Measurements from ENCODE around the gene FIBP.
A peak's percentile ranks its signal among the peaks of the same experiment; 100 is the strongest.

Gene FIBP

GRCh38 chr11:65890324-65891218 is 2.3 kb upstream of the FIBP start, which contains the start of gene CCDC85B:
Gene CCDC85B (plus strand): TSS chr11:65890673. CDS start chr11:65890784, 111 bp downstream.
- DNase-seq (ENCODE audit: low read depth in 2 of 2) = peak; percentile 98 to 99

- DNase-seq (ENCODE audit: low read depth in 2 of 2) = no peak
Measured at GRCh38 chr11:65887723-65888162, 528 bp downstream of the FIBP start.

DNA sequence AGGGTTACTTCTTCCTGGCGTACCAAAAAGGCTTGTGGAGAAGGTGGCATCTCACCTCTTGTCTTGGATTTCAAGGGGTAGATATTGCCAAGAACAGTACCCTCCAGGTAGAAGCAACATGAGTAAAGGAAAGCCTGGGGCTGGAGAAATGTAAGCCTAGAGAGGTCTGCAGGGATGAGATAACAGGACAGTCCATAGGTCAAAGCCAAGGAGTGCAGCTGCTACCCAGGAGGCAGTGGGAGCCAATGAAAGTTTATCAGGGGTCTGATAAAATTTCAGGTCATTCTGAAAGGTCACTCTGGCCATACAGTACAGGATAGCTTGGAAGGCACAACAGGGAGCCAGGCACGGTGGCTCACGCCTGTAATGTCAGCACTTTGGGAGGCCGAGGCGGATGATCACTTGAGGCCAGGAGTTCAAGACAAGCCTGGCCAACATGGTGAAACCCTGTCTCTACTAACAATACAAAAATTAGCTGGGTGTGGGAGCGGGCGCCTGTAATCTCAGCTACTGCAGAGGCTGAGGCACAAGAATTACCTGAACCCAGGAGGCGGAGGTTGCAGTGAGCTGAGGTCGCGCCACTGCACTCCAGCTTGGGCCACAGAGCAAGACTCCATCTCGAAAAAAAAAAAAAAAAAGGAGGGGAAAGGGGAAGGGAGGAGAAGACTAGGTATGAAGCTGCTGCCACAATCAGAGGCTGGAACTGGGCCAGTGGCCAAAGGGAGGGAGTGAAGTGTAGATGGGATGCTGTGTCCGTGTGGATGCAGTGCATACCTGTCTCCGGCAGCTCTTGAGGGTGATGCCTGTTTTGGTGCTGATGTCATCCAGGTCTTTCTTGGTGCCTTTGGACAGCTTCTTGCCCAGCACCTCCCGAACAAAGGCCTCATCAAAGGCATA is 1.2 kb downstream of the FIBP start:
- no peak for DNase-seq (ENCODE audit: low read depth in 2 of 2)

DNA sequence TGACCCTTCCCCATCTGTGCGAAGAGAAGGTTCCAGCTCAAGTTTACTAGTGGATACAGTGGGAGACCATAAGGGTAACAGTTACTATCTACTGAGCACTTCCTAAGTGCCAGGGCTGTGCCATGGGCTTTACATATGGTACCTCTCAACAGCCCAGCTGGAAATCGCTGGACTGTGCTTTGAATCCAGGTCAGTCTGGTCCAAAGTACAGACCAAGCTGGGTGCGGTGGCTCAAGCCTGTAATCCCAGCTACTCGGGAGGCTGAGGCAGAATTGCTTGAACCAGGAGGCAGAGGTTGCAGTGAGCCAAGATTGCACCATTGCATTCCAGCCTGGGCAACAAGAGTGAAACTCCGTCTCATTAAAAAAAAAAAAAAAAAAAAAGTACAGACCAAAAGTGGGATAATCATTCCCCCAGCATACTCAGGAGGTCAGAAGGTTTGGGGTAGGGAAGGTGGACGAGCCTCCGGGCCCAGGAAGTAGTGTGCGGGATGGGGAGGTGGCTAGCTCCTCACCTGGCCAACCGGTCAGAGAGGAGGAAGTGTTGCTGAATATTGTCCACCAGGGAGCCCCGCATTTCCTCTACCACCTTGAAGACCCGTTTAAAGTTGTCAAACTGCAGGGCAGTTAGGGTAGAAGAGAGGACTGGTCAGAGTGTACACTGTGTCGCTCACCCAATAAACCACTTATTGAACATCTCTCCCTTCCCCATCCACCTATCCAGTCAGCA is 2.3 kb downstream of the FIBP start:
- no peak for DNase-seq (ENCODE audit: low read depth in 2 of 2)

- DNase-seq (ENCODE audit: low read depth in 2 of 2) = no peak
Measured at GRCh38 chr11:65885231-65885630, 3.0 kb downstream of the FIBP start.

GRCh38 chr11:65884716-65885092 is 3.6 kb downstream of the FIBP start:
- peak in 1 of 2 donors; percentile 71 for DNase-seq (ENCODE audit: low read depth in 2 of 2)

GRCh38 chr11:65883786-65884715 is 4.2 kb downstream of the FIBP start:
- no peak for DNase-seq (ENCODE audit: low read depth in 2 of 2)

DNA sequence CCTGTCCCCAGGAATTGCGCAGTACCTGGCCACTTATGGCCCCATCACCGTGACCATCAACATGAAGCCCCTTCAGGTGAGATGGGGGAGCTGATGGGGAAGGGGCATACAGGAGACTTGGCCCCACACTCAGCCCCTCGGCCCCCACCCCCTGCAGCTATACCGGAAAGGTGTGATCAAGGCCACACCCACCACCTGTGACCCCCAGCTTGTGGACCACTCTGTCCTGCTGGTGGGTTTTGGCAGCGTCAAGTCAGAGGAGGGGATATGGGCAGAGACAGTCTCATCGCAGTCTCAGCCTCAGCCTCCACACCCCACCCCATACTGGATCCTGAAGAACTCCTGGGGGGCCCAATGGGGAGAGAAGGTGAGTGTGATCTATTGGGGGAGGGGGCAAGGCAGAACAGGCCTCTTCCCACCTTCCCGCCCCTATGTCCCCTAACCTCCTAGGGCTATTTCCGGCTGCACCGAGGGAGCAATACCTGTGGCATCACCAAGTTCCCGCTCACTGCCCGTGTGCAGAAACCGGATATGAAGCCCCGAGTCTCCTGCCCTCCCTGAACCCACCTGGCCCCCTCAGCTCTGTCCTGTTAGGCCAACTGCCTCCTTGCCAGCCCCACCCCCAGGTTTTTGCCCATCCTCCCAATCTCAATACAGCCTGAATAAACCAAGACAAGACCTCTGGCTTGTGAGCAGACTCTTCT is 5.1 kb downstream of the FIBP start:
- no peak for DNase-seq (ENCODE audit: low read depth in 2 of 2)

DNA sequence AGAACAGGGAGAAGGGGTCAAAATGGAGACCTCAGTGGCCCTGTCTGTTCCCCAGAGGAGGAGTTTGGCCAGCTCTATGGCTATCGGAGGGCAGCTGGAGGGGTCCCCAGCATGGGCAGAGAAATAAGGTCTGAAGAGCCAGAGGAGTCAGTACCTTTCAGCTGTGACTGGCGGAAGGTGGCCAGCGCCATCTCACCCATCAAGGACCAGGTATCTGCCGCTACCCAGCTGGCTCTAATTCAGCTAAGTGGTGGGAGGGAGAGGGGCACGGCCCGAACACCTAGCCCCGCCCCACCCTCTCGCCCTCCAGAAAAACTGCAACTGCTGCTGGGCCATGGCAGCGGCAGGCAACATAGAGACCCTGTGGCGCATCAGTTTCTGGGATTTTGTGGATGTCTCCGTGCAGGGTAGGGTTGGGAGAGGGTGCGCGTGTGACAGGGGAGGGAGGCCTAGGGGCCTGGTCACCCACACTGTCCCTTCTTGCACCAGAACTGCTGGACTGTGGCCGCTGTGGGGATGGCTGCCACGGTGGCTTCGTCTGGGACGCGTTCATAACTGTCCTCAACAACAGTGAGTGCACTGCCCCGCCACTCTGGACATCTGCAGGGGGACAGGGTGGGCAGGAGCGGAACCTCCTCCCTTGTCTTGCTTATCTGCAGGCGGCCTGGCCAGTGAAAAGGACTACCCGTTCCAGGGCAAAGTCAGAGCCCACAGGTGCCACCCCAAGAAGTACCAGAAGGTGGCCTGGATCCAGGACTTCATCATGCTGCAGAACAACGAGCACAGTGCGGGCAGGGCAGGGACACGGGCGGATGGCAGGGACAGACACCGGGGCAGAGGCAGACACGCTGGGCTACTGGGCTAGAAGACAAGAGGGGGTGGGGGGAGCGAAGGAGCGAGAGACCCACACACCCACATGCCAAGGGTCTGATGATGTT is 5.9 kb downstream of the FIBP start:
- DNase-seq (ENCODE audit: low read depth in 2 of 2) = no peak

- no peak for DNase-seq (ENCODE audit: low read depth in 2 of 2)
Measured at GRCh38 chr11:65880844-65881421, 7.3 kb downstream of the FIBP start.

GRCh38 chr11:65880027-65880426 is 8.2 kb downstream of the FIBP start:
- DNase-seq (ENCODE audit: low read depth in 2 of 2) = no peak

DNA sequence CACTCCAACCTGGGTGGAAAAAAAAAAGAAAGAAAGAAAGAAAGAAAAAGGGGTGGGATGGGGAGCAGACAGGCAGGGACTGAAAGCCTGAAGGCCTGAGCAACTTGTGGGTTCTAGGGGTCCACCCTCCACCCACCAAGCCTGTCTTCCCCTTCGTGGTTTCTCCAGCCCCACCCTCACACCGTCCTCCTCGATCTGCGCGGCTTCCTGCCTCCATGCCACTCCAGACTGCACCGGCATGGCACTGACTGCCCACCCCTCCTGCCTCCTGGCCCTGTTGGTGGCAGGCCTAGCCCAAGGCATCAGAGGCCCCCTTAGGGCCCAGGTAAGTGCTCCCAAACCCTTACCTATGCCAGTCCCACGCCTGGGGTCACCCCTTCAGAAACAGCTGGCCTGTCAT is 8.7 kb downstream of the FIBP start, which contains the start of gene CTSW:
CTSW (plus strand) TSS at position 221 of the 400 bp plus-strand sequence; CDS start at position 239, 18 bp downstream.
- DNase-seq (ENCODE audit: low read depth in 2 of 2) = no peak

- peak; percentile 94 to 95 for DNase-seq (ENCODE audit: low read depth in 2 of 2)
Measured at GRCh38 chr11:65873318-65874156, 14.7 kb downstream of the FIBP start.

DNA sequence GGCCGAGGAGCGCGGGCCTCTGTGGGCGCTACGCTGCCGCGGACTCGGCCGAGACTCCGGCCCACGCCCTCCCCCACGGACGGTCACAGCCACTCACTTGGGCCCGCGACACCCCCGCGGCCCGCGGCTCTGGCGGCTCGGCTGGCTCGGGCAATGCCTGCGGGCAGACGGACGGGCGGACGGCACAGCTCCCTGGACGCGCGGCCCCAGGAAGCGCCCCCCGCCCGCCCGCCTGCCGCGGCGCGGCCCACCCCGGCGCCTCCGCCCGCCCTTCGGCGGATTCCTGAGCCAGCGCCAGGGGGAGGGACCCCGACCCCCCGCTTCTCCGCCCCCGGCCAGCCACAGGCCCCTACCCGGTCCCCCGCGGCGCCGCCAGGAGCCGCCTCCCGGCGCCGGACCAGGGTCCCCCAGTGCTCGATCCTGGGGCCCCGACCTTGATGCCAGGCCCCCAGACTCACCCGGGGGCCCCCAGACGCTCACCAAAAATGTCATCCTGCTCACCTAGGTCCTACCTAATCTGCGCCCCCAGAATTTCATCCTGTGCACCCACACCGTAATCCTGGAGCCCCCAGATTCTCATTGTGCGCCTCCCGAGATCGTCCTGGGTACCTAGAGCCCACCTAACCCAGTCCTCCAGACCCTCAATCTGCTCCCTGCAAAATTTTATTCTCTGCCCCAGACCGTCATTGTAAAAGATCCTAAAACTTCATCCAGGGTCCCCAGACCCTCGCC is 15.5 kb downstream of the FIBP start, which contains the start of gene EFEMP2:
EFEMP2 (minus strand) TSS at position 215 of the 732 bp plus-strand sequence. CDS start 446 bp downstream, outside the sequence.
- DNase-seq (ENCODE audit: low read depth in 2 of 2) = no peak

DNA sequence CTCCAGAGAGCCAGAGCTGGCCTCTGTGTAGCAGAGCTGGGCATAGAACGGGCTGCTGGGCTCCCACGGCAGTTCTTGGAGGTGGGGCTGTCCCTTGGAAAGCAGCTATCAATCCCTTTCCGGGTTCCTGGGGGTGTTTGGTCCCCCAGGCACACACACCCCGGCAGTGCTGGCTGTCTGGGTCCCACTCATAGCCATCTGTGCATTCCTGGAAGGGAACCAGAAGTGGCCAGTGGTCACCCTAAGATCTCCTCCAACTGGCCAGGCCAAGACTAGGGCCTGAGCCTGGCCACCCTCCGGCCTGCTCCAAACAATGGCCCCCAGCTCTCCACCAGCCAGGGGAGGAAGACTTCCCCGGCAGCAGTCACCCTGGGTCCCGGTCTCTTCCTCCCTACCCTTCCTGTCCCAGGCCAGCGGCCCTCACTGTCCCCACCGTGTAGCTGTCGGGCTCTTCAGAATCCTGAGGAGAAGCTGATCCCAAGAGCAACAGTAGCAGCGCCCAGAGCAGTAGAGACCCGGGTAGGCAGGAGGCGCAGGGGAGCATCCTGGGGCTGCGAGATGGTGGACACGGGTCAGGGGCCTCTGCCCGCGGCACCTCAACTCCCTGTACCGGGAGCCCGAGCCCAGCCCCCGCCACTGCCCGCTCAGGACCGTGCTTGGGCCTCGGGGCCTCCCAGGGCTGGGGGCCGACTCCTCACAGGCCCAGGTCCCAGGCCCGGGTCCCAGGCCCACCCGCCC is 16.3 kb downstream of the FIBP start:
- DNase-seq (ENCODE audit: low read depth in 2 of 2) = no peak

Data from activated CD4-positive, alpha-beta T cell treated with anti-CD3 and anti-CD28 coated beads for 24 hours (primary cell).